NCI-H2196 (cell line): ENCODE measurements around the gene DENND1A.

ENCODE experiments used
- DNase-seq: peaks from one replicate; lab custom pipeline; 2025; ENCODE audit not compliant: unreplicated experiment; lab: John Stamatoyannopoulos, UW

Gene DENND1A

GRCh38 chr9:123773783-123774182 lies 156.1 kb downstream of the DENND1A start:
- DNase-seq = no peak

- DNase-seq = no peak
Observed at GRCh38 chr9:123772967-123773366, 157.0 kb downstream of the DENND1A start.

- DNase-seq = no peak
Observed at GRCh38 chr9:123772374-123772773, 157.6 kb downstream of the DENND1A start.

- DNase-seq = no peak
Observed at GRCh38 chr9:123771690-123772089, 158.2 kb downstream of the DENND1A start.

- DNase-seq = no peak
Observed at GRCh38 chr9:123769719-123770118, 160.2 kb downstream of the DENND1A start.

- no peak for DNase-seq
Observed at GRCh38 chr9:123763910-123764588, 165.9 kb downstream of the DENND1A start.

- no peak for DNase-seq
Observed at GRCh38 chr9:123761905-123762605, 167.9 kb downstream of the DENND1A start.

GRCh38 chr9:123757960-123758359 lies 172.0 kb downstream of the DENND1A start:
- DNase-seq = no peak

GRCh38 chr9:123757547-123757946 lies 172.4 kb downstream of the DENND1A start:
- no peak for DNase-seq

GRCh38 chr9:123756484-123757106 lies 173.3 kb downstream of the DENND1A start:
- DNase-seq = no peak

GRCh38 chr9:123753669-123754258 lies 176.2 kb downstream of the DENND1A start:
- DNase-seq = no peak

GRCh38 chr9:123753016-123753415 lies 176.9 kb downstream of the DENND1A start:
- no peak for DNase-seq

GRCh38 chr9:123749580-123750202 lies 180.2 kb downstream of the DENND1A start:
- no peak for DNase-seq

- no peak for DNase-seq
Observed at GRCh38 chr9:123746765-123747164, 183.2 kb downstream of the DENND1A start.

GRCh38 chr9:123745933-123746332 lies 184.0 kb downstream of the DENND1A start:
- no peak for DNase-seq

GRCh38 chr9:123745451-123745850 lies 184.5 kb downstream of the DENND1A start:
- DNase-seq = no peak

- no peak for DNase-seq
Observed at GRCh38 chr9:123743737-123744136, 186.2 kb downstream of the DENND1A start.

- no peak for DNase-seq
Observed at GRCh38 chr9:123742009-123742767, 187.7 kb downstream of the DENND1A start.

GRCh38 chr9:123741214-123741613 lies 188.7 kb downstream of the DENND1A start:
- no peak for DNase-seq

GRCh38 chr9:123739902-123740301 lies 190.0 kb downstream of the DENND1A start:
- no peak for DNase-seq

- no peak for DNase-seq
Observed at GRCh38 chr9:123739387-123739786, 190.5 kb downstream of the DENND1A start.
